ENCODE measurements around the gene CRYBB1.
"Not testable (repeated sequence)": the region's sequence is repeated elsewhere in the genome, so short reads cannot be mapped to it uniquely, and the experiment has no call there.

CRYBB1 gene

GRCh38 chr22:26615830-26616435 is 1.9 kb downstream of the CRYBB1 start:
- H3K9me3 ChIP-seq: no peaks in the 10 kb centered on the region
- H3K27ac ChIP-seq: no peak overlapping the region
- no peaks in the 10 kb centered on the region for H3K36me3 ChIP-seq
- peaks cover 0 to 50% of the 10 kb centered on the region in 2 donors for H3K27me3 ChIP-seq
- intact Hi-C loops (cut with DNase I; ENCODE audit: low total_unique reads): no loop called here
- no peak for TF ChIP-seq CTCF (IDR thresholded peaks at IDR 0.05)
- no peak overlapping the region for H3K4me3 ChIP-seq
- no peak for DNase-seq
- no peaks in the 10 kb centered on the region for H3K4me1 ChIP-seq

GRCh38 chr22:26615149-26615548 is 2.7 kb downstream of the CRYBB1 start:
- Histone ChIP-seq H3K27me3 (peaks cover 0 to 50% of the 10 kb centered on the region in 2 donors), H3K9me3 (no peaks in the 10 kb centered on the region), H3K36me3 (no peaks in the 10 kb centered on the region), H3K4me3 (no peak overlapping the region), H3K27ac (no peak overlapping the region), H3K4me1 (peaks cover 0 to 7% (median 0%) of the 10 kb centered on the region in 4 donors)
- no peak for TF ChIP-seq CTCF (IDR thresholded peaks at IDR 0.05)
- intact Hi-C loops (cut with DNase I; ENCODE audit: low total_unique reads): no loop called here
- no peak for DNase-seq

- TF ChIP-seq CTCF (IDR thresholded peaks at IDR 0.05): no peak
- H3K9me3 ChIP-seq: no peaks in the 10 kb centered on the region
- no peak overlapping the region for H3K4me3 ChIP-seq
- no peaks in the 10 kb centered on the region for H3K36me3 ChIP-seq
- intact Hi-C loops (cut with DNase I; ENCODE audit: low total_unique reads): no loop called here
- peaks cover 0 to 46% of the 10 kb centered on the region in 2 donors for H3K27me3 ChIP-seq
- no peak for DNase-seq
- H3K4me1 ChIP-seq: peaks cover 0 to 7% (median 0%) of the 10 kb centered on the region in 4 donors
- H3K27ac ChIP-seq: no peak overlapping the region
Observed at GRCh38 chr22:26614322-26614721, 3.5 kb downstream of the CRYBB1 start.

- H3K4me3 ChIP-seq; intact Hi-C loops (cut with DNase I; ENCODE audit: low total_unique reads); H3K9me3 ChIP-seq; H3K4me1 ChIP-seq; DNase-seq; H3K36me3 ChIP-seq; H3K27ac ChIP-seq: not testable (repeated sequence)
- H3K27me3 ChIP-seq: peaks cover 0 to 45% of the 10 kb centered on the region in 2 donors
Observed at GRCh38 chr22:26613753-26614152, 4.1 kb downstream of the CRYBB1 start.

- peaks cover 0 to 7% (median 0%) of the 10 kb centered on the region in 4 donors for H3K4me1 ChIP-seq
- TF ChIP-seq CTCF (IDR thresholded peaks at IDR 0.05): no peak
- H3K27me3 ChIP-seq: peaks cover 0 to 38% of the 10 kb centered on the region in 2 donors
Observed at GRCh38 chr22:26612652-26613051, 5.2 kb downstream of the CRYBB1 start.

GRCh38 chr22:26610996-26611395 is 6.8 kb downstream of the CRYBB1 start:
- H3K4me1 ChIP-seq: peaks cover 0 to 7% (median 0%) of the 10 kb centered on the region in 4 donors
- DNase-seq: no peak
- H3K9me3 ChIP-seq: no peaks in the 10 kb centered on the region
- H3K36me3 ChIP-seq: no peaks in the 10 kb centered on the region
- intact Hi-C loops (cut with DNase I; ENCODE audit: low total_unique reads): no loop called here
- H3K4me3 ChIP-seq: no peak overlapping the region
- peaks cover 0 to 26% of the 10 kb centered on the region in 2 donors for H3K27me3 ChIP-seq
- TF ChIP-seq CTCF (IDR thresholded peaks at IDR 0.05): no peak
- H3K27ac ChIP-seq: no peak overlapping the region

More at GRCh38 chr22:26612652-26613051, 5.2 kb downstream of the CRYBB1 start:
- H3K9me3 ChIP-seq: no peaks in the 10 kb centered on the region
- intact Hi-C loops (cut with DNase I; ENCODE audit: low total_unique reads): no loop called here
- no peaks in the 10 kb centered on the region for H3K36me3 ChIP-seq
- no peak for DNase-seq
- H3K4me3 ChIP-seq: no peak overlapping the region
- H3K27ac ChIP-seq: no peak overlapping the region
